Muscle of arm (tissue), 14 donors: Measurements from ENCODE around the gene SMIM41. TPM values are rescaled to one million over a fixed set of nuclear protein-coding genes. Genes with fewer than 3 reads are reported as not detected.

Source experiments
- DNase-seq: peaks from one replicate; pipeline ENCODE4 v3.0.0-alpha.2; 2013
- long read RNA-seq, 11 donors: transcript quantifications; one replicate each; lab custom pipeline, GENCODE V29; 2026
- polyA plus RNA-seq, 12 donors: library from polyadenylated mRNA; unstranded; fragments of 120-200 nt; gene quantifications; one replicate each; pipeline ENCODE4 v1.2.1, GENCODE V29; 2013; ENCODE audit not compliant: insufficient read length in 12 of 12

SMIM41 gene
- polyA plus RNA-seq: under 1 TPM in 2 of 12 donors, not detected in 10; 0.19 to 0.44 TPM
- long read RNA-seq, donor 1: 0 reads
- long read RNA-seq, donor 2: 0 reads
- long read RNA-seq, donor 3: 0 reads
- long read RNA-seq, donor 4: 0 reads
- long read RNA-seq, donor 5: 0 reads
- long read RNA-seq, donor 6: 0 reads
- long read RNA-seq, donor 7: 0 reads
- long read RNA-seq, donor 8: 0 reads
- long read RNA-seq, donor 9: 0 reads
- long read RNA-seq, donor 10: 0 reads
- long read RNA-seq, donor 11: 0 reads

DNA sequence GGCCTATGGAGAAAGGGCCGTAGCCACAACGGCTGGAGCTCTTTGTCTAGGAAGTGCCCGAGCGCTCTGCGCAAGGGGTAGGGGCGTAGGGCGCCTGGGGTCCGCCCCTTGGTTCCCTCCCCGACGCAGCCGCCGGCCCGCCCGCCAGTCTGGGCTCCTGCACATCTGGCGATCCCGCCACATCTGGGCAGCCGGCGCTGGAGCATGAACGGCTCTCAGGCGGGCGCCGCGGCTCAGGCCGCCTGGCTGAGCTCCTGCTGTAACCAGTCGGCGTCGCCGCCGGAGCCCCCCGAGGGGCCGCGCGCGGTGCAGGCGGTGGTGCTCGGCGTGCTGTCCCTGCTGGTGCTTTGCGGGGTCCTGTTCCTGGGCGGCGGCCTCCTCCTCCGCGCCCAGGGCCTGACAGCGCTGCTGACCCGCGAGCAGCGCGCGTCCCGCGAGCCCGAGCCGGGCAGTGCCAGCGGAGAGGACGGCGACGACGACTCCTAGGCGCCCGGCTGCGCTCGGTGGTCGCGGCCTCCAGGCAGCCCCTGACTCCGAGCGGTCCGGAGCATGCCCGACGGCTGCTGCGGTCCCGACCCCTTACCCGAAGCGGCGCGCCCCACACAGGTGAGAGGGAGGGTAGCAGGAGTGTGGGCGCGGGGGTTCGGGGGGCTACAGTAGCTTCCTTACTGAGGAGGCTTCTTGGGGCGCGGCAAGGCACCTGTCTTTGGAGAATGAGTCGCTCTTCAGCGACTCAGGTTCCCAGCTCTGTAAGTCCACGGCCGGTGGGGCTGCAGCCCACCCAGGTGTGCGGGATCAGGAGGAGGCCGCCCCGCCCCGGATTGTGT is at the start of gene SMIM41:
SMIM41 (plus strand) TSS at position 129 of the 827 bp plus-strand sequence; CDS start at position 205, 76 bp downstream.
- DNase-seq: no peak

DNA sequence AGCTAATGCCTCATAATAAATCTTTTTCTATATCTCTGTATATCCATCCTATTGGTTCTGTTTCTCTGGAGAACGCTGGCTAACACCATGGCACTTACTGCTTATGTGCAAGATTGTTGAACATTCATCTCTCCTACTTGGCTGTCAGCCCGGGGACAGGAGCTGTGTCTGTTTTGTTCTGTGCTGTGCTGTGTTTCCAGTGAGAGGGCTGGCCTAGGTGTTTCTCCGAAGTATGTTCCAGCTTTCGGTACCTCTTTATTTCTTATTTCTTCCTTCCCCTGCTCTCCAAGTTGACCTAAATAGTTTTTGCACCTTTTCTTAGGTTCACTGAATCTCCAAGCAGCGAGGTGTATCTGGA is 47.1 kb upstream of the SMIM41 start:
- DNase-seq: peak; percentile 85

DNA sequence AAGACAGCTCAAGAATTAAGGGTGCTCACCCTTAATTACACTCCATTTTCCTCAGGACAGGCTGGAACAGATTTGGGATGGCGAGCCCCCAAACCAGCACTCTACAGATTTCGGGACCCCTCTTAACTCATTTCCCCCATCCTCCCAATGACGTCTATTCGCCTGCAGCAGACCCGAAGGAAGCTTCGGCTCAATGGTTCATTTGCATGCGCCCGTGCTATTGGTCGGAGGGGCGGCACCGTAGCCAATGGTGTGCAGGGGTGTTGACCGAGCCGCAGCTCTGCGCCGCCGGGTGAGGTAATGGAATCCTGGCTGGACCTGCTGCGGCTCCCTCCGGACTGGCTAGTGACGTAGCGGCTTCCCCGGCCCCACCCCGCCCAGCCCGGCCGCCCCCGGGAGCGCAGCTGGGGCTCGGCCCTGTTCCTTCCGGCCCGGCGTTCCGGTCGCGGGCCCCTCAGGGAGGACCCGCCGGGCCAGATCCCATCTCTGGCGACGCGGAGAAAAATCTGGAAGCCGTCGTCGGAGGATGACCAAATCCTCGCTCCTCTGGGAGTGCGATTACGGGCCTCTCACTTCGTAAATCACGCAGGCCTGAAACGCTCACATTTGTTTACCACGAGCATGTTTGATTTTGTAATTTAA is 46.6 kb upstream of the SMIM41 start:
- peak; percentile 97 for DNase-seq

DNA sequence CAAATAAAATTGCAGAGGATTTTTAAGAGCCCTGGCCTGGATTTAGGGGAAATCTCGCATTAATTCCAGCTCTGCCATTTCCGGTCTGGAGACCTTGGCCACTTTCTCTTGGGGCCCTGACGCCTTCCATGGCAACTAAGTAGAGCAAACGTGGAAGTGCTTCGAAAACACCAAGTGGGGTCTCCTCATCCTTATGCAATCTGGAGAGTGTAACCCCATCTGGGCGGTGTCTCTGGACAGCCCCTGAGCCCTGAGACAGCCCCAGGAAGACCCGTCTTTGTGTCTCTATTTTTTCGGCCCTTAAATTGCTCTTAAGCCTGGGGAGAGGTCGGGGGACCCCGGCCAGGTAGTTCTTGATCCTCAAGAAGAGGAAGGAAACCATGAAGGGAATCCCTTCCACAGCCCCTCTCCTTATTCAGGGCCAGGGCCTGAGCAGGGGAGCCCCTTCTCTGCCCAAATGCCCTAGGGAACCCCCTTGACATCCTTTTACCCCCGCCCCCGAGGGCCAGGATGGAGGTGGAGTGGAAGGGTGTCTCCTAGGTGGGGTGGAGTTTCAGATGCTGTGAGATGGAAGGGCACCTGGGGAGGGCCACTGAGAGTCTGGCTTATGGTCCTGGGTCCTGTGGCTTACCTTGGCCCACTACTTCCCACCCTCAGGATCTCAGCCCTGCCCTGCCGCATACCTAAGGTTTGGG is 45.9 kb upstream of the SMIM41 start:
- DNase-seq: no peak

DNA sequence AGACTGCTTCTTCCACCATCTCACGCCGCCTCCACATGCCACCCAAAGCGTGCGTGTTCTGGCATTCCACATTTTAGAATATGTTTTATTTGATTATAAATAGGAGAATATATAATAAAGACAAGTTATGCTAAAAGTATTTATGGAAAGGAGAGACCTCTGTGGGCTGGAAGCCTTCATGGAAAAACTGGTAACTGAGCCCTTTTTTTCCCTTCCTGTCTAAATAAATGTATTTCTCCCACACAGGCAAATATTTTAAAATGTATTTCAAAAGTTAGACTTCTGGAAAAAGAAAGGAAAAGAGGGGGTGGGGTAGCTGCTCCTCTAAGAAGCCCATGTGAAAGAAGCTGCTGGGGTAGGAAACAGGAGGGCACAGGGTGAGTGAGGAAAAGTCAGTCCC is 44.3 kb upstream of the SMIM41 start:
- DNase-seq: peak; percentile 83

DNA sequence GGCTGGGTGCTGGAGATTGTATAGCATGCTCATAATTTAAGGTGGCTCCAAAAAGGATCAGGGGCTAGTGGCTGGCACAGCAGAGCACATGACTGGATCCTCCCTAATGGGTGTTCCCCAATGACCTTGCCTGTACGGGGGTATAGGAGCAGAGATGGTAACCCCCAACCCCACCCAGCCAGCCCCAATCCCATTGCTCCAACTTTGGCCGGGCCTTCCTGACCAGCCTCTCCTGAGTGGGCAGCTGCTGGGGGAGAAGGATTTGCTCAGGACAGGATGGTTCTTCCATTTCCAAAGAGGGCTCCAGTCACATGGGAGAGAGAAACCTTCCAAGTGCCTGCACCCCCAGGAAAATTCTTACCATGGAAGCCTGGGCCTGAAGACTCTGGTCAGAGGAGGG is 43.6 kb upstream of the SMIM41 start:
- no peak for DNase-seq

DNA sequence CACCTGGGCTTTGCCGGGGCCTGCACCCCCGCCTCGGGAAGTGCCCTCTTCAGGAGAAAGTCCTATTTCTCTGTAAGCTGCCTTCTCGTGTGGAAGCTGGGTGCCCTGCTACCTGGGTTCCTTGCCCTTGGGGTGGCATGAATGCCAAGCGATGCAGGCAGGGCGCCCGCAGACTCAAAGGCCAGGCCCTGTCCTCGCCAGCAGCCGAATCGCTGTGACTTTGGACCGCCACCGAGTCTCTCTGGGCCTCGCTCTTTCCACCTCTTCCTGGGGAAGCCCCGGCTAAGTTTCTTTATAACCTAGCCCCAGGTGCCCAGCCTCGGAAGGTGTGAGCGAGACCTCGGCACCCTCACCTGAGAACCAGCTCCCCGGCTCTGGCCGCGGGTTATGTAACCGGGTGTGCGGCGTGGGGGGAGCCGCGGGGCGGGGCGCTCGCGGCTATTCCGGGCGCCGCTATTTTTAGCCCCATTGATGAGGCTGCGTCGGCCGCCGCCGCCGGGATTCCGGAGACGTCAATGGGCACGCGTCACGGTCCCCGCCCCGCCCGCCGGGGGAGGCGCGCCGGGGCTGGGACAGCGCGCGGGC is 42.8 kb upstream of the SMIM41 start:
- DNase-seq: peak; percentile 88

DNA sequence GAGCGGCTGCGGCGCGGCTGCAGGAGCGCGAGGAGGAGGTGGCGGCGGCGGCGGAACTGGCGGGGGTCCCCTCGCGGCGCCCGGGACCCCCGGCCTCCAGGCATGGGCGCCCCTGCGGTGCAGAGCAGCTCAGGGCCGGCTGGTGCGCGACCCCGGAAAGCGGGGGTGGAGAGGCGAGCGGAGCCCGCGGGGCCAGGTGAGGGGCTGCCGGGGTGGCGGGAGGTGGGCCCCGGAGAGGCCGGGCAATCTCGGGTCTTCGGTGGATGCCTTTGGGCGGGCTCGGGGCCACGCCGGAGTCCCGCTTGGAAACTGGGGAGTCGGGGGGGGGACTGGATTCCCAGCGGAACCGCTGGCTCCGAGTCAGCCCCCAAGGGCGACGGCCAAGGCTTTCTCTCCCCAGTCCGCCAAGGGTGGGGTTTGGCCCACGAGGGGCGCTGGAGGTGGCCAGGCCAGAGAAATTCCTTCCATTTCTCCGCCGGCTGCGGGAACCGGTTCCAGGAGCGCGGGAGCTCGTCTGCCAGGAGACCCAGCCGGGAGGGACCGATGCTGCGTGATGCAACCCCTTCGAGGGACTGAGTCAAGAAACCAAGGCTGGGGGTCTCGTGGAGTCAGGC is 42.1 kb upstream of the SMIM41 start:
- peak; percentile 69 for DNase-seq

DNA sequence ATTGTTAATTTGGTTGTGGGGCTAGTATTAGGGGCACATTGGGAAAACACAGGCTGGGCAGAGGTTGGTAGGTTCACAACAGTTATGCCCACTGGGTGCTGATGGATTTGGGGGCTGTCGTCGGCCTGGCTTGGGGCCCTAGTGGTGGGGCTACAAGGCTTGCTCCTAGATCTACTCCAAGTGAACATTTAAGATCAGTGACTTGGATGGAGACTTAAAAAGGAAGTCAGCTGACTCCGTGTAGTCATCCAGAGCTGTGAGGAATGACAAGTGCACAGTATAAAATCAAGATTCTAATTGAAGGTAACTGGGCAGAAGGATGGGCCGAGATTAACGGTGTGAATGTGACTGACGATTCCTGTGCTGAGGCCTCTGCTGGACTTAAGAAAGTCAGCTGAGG is 41.1 kb upstream of the SMIM41 start:
- no peak for DNase-seq

DNA sequence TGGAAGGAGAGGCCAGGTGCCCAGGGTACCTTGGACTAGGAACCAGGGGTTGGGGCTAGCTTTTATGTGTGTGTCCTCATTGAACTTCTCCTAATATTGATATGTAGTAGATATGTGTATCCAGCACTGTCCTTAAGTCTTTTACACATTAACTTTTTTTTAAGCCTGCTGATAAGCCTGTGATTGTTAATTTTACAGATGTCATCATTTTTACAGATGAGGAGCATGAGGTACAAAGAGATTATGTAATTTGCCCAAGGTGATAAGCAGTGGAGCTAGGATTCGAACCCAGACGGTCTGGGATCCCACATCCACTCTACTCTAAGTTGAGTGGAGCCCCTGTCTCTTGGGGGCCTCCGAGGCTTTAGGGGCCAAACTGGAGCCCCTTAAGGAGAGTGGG is 38.5 kb upstream of the SMIM41 start:
- no peak for DNase-seq

DNA sequence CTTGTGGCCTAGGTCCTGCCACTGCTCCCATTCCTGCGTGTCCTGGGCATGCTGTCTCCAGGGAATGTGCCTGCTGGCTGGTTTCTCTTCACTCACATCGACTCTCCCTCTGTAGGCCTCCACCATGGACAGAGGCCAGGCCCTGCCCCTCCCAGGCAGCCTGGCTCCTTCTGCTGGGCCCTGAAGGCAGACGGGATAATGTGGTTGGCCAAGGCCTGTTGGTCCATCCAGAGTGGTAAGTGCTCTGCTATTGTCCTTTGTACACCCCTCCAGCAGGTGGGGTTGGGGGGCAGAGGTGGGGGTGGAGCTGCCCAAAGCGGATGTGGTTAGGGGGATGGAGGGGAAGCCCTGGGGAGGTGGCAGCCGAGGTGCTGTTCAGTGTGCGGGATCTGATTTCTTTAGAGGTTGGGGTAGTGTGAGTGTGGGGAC is 37.8 kb upstream of the SMIM41 start:
- no peak for DNase-seq

DNA sequence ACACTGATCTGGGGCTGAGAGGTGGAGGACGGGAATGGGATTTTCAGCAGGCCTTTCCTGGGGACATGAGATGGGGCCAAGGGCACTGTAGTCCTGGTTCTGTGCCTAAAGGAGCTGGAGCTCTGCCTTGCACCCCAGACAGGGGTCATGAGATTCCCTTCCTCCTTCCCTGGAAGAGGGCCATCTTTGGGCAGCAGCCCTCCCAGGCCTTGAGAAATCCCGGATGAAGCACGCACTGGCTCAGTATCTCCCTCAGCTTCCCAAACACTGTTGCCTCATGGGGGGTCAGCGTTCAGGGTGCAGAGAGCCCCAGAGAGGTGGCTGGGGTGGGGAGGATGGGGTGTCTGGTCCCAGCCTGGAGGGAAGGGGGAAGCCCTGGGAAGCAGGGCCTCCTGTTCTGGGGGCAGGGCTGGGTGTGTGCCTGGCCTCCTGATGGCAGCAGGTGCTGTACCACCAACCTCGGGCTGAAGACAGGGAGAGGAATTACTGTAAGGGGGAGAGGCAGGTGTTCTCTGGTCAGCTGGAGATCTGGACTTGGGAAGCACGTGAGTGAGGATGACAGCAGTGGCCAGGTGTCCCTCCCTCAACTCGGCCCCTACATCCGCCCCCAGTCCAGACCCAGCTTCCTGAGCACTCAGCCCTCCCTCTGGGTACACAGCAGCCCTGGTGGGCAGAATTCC is 36.7 kb upstream of the SMIM41 start:
- DNase-seq: no peak

DNA sequence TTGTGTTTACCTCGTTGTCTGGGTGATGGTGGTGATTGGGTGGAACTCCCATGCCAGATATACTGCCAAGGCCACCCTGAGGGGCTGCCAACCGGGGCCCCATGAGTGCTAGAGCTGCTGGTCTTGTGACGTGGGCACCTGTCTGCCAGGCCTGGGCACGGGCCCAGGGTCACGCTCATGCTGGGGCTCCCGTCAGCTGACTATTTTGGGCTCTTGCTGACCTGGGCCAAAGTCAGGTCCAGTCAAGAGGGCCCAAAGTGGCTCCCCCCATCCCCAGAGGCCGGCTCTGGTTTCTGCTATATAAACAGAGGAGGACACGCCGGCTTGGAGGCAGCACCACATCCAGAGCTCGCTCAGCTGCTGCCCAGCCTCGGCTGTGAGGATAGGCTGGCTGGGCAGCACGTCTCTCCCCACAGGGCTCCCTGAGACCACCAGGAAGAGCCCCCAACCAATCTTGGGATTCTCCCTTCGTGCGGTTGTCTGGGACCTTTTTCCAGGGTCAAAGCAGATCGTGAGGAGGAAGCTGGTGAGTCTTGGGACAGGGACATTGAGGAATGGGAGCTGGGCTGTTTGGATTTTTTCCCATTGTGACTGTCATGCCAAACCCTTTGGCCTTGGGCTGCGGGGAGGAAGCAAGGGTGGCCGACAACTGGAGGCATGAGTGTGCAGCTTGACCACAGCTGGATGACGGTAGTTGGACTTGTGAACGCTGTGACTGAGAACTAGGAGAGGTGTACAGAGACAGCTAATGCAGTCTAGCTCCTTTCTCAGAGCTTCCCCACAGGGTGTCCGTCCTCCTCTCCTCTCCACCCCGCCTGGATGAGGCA is 35.9 kb upstream of the SMIM41 start:
- no peak for DNase-seq

DNA sequence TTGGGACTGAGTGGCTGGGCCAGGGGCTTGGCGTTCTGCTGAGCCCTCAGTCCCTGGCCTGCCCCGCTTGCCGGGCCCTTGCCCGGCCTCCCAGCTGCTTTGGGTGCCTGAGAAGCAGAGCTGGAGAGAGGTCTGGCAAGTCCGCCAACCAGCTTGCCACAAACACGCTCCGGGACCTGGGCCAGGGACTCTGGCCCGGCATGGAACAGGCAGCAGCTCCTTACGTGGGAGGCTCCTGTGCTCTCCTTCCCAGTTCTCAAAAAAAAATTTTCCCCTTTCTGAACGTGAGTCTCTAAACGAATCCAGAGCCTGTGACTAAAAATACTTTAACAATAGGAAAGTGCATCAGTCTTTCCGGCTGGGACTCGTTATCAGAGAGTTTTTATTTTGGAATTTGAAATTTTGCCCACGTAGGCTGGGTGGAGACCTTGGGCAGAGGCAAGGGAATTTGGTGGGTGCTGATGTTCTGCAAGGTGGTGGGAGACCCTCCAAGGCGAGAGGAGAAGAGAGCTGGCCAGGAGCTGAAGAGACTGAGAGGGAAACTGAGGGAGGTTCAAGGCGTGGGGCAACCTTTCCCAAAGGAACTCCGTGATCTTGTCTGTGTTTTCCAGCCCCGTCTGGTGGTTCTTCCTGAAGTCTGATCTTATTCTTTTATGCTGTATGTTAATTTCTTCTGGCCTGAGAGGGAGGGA is 35.1 kb upstream of the SMIM41 start:
- peak; percentile 82 for DNase-seq

DNA sequence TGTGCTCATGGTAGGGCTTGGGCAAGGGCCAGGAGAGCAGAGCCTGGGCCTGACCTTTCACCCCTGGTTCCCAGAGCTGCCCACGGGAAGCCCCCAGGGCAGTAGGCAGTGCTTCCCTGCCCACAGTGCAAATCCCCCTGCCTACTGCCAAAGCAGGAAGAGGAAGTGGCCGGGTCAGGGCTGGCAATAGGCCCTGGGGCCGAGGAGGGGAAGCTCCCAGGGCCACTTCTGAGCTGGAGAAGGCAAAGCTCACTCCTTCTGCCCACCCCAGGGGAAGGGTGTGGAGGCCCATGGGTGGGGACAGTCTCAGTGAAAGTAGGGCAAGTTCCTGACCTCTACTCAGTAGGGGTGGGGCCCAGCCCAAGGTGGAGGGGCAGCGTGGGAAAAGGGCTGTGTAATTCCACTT is 33.7 kb upstream of the SMIM41 start:
- no peak for DNase-seq

DNA sequence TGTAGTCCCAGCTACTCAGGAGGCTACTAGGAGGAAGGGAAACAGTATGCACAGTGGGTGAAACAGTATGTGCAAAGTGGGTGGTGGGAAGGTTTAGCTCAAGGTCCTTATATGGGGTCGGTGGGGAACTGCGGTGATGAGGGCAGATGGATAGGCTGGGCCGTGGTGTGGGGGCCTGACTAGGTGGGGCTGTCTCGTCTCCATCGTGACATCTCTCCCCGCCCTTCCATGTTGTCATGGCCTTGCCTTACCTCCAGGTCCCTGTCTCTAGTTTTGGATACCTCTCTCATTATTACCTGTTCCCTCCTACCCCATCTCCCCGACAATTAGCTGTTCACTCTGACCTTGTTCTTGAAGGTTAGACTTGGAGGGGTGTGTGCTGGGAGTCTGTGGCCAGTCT is 32.6 kb upstream of the SMIM41 start:
- no peak for DNase-seq

DNA sequence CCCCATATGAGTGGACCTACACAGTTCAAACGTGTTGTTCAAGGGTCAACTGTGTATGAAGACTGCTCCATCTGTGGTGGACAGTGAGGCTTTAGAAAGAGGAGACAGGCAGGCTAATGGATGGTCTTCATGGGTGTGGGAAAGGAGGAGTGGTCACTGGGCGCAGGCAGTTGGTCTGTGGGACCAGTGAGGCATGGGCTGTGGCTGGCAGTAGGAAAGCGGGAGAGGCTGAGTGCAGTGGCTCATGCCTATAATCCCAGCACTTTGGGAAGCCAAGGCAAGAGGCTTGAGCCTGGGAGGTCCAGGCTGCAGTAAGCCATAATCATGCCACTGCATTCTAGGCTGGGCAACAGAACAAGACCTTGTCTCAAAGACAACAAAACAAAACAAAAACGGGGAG is 30.2 kb upstream of the SMIM41 start:
- no peak for DNase-seq

DNA sequence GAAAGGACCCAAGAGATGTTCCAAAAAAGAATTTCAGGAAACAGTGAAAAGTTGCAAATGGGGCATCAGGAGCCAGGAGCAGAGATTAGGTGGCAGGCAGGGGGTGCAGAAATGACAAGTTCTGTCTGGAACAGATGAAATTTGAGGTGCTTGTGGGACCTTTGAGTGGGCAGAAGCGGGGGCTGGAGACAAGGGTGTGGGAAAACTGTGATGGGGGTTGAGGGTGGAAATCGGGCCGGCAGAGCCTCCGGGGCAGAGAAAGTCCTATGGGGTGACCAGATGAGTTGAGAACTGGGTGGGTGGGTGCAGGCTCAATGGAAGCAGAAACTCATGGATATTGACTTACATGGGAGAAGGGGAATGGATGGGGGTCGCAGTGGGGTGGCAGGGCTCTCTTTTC is 29.8 kb upstream of the SMIM41 start:
- DNase-seq: no peak

DNA sequence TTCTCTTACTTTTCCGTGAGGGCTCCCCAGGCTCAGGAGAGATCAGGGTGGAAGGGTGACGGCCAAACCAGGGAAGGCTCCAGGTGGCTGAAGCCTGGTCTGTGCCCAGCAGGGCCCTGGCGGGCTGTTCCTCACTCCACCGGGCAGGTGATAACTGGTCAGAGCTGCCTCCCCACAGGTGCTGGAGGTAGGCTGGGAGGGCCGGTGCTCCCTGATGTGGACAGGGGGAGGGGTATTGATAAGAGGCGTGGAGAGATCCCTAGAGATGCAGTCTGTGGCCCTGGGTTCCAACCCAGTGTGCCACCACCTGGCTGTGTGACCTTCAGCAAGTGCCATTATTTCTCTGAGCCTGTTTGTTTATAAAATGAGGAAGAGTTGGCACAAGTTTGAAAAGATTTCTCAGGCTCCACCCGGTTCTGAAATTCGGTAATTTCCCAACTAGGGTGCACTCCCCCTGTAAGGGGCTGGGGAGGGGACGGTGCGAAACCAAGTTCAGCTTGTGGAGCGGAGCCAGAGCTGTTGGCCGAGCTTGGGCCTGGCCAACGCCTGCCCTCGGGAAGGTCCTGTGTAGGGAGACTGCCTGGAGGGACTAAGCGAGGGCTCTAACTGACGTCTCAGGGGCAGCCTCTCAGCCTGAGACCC is 29.3 kb upstream of the SMIM41 start:
- DNase-seq: no peak
